ENCODE measurements around the gene UBN1.

DNA sequence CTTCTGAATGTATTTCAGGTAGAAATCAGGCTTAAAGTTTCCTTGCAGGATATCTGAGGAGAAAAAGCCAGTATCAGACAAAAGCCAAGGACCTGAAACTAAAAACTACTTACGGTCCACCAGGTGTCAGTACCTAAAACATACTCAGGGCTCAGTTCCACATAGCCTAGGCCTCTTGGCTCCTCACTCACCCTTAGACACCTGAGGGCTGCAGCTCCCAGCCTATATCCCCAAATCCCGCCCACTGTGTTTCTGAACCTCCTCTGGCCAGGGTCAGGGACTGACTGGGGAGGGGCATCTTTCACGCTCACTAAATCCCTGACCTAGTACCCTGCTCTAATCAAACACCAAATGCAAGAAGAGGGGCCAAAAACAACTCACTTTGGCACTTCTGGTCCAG lies 36.0 kb upstream of the UBN1 start:
- no peak for TF ChIP-seq CTCF (IDR thresholded peaks at IDR 0.05)
- TF ChIP-seq POLR2A (IDR thresholded peaks at IDR 0.05), result no peak
- no peak for TF ChIP-seq POLR2AphosphoS5 (IDR thresholded peaks at IDR 0.05)
